ENCODE measurements around the gene FCN1. TPM values are rescaled to one million over a fixed set of nuclear protein-coding genes. Genes with fewer than 3 reads are reported as not detected.

Gene FCN1
- total RNA-seq, 2 donors from 2014 or later: 0.63 to 2.1 TPM

DNA sequence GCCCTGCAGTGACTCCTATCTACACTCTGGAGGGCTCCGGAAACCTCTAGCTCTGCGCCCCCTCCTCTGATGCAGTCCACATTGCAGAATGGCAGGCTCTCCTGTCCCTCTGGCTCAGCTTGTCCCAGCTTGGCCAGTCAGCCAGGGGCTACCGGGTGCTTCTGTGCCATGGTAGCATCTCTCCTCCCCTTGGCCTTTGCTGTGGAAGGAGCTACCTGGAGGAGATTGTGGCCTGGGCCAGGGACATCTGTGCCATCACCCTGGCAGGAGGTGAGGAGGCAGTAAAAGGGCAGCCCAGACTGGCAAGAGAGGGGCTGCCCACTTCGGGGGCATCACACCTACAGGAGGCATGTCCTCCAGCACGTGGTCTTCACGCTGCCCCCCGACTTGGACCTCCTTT, 38.1 kb upstream of the FCN1 start:
- no peak overlapping the region for H3K4me3 ChIP-seq
- no peak overlapping the region for H3K27ac ChIP-seq
- DNase-seq (ENCODE audit: low spot score): no peak
- TF ChIP-seq, protein P1, sequence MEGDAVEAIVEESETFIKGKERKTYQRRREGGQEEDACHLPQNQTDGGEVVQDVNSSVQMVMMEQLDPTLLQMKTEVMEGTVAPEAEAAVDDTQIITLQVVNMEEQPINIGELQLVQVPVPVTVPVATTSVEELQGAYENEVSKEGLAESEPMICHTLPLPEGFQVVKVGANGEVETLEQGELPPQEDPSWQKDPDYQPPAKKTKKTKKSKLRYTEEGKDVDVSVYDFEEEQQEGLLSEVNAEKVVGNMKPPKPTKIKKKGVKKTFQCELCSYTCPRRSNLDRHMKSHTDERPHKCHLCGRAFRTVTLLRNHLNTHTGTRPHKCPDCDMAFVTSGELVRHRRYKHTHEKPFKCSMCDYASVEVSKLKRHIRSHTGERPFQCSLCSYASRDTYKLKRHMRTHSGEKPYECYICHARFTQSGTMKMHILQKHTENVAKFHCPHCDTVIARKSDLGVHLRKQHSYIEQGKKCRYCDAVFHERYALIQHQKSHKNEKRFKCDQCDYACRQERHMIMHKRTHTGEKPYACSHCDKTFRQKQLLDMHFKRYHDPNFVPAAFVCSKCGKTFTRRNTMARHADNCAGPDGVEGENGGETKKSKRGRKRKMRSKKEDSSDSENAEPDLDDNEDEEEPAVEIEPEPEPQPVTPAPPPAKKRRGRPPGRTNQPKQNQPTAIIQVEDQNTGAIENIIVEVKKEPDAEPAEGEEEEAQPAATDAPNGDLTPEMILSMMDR (IDR thresholded peaks at IDR 0.05): no peak
- H3K36me3 ChIP-seq: no peaks in the 10 kb centered on the region
- no peaks in the 10 kb centered on the region for H3K4me1 ChIP-seq
- H3K27me3 ChIP-seq: no peaks in the 10 kb centered on the region
- no peaks in the 10 kb centered on the region for H3K9me3 ChIP-seq

DNA sequence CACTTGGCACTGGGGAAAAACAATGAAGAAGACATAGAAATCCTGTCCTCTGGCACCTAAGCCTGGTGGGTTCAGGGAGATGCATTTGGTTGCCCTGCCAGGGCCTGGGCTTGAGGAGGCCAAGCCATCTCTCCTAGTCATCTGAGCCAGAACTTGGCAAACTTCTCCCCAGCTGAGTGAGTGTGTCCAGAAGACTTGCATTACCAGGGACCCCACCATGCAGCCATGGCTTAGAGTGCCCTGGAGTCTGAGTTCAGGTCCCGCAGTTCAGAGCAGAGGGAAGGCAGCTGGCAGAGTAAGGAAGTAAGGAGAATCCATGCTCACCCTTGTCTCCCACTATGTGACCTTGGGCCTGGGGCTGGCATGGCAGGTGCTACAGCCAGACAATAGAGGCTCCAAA, 37.4 kb upstream of the FCN1 start:
- Histone ChIP-seq H3K36me3 (no peaks in the 10 kb centered on the region), H3K27ac (no peak overlapping the region), H3K4me1 (no peaks in the 10 kb centered on the region), H3K4me3 (no peak overlapping the region), H3K9me3 (no peaks in the 10 kb centered on the region), H3K27me3 (no peaks in the 10 kb centered on the region)
- TF ChIP-seq, protein P1 (IDR thresholded peaks at IDR 0.05): no peak
- no peak for DNase-seq (ENCODE audit: low spot score)

DNA sequence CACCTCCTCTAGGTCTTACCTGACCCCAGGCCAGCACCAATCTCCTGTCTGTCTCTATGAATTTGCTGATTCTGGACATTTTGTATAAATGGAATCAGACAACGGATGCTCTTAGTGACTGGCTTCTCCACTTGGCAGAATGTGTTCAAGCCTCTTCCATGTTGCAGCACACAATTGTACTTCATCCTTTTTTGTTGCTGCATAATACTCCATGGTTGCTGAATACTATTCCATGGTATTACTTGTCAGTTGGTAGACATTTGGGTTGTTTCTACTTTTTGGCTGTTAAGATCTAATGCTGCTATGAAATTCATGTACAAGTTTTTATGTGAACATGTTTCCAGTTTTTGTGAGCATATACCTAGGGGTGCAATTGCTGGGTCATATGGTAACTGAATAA, 34.3 kb upstream of the FCN1 start:
- no peaks in the 10 kb centered on the region for H3K4me1 ChIP-seq
- H3K9me3 ChIP-seq: no peaks in the 10 kb centered on the region
- no peak for DNase-seq (ENCODE audit: low spot score)
- H3K27ac ChIP-seq: no peak overlapping the region
- TF ChIP-seq, protein P1 (IDR thresholded peaks at IDR 0.05): no peak
- H3K4me3 ChIP-seq: no peak overlapping the region
- H3K36me3 ChIP-seq: no peaks in the 10 kb centered on the region
- no peaks in the 10 kb centered on the region for H3K27me3 ChIP-seq

DNA sequence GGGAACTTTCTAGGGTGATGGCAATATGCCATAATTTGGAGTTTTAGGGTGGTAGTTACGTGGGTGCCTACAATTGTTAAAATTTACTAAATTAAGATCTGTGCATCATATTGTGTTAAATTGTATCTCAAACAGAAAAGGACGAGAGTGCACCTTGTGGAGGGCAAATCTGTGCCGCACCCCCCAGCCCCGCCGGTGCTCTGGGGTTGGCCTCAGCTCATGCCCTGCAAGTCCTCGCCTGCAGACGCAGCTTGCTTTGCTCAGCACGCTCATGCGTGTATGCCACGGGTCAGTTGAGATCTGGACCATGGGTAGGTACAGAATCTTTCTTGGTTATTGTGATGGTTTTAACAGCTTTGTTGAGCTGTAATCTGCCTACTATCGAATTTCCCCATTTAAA, 33.7 kb upstream of the FCN1 start:
- Histone ChIP-seq H3K4me1 (no peaks in the 10 kb centered on the region), H3K4me3 (no peak overlapping the region), H3K9me3 (no peaks in the 10 kb centered on the region), H3K27me3 (no peaks in the 10 kb centered on the region), H3K27ac (no peak overlapping the region), H3K36me3 (no peaks in the 10 kb centered on the region)
- no peak for DNase-seq (ENCODE audit: low spot score)
- TF ChIP-seq, protein P1 (IDR thresholded peaks at IDR 0.05): no peak

DNA sequence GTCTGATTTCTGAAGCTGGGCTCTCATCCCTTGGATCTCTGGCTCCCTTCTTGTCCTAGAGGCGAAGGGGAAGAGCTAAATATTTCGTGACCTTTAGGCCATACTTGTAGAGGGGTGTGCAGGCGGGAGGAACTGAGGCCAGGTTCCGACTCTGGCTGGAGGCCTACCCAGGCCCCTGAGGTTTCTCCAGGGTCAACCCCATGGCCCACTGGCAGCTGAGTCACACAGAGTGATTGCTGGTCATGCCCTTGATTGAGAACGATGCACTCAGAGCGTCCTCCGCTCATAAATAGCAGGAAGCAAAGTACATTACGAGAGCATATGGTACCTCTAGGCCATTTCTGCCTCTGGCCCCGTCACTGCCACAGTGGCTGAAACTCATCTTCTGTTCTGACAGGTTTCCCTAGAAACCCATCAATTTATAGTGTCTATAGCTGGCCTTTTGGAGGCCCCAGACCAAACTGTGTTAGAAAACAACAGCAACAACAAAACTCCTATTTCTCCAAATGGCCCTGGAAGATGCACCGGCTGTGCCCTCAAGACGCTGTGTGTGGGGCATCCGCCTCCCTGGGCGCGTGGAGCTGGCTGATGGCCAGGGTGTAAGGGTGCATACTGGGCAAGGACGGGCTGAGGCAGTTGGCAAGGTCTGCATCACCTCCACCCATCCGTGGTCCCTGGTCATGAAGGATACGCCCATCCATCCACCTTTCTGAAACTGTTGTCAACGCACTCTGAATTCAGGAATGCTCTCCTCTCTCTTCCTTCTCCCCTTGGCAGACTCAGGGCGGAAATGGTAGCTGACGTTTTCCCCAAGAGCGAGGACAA, 32.9 kb upstream of the FCN1 start:
- H3K4me3 ChIP-seq: no peak overlapping the region
- TF ChIP-seq, protein P1 (IDR thresholded peaks at IDR 0.05): no peak
- H3K9me3 ChIP-seq: no peaks in the 10 kb centered on the region
- no peak for DNase-seq (ENCODE audit: low spot score)
- H3K27me3 ChIP-seq: no peaks in the 10 kb centered on the region
- no peak overlapping the region for H3K27ac ChIP-seq
- no peaks in the 10 kb centered on the region for H3K36me3 ChIP-seq
- H3K4me1 ChIP-seq: no peaks in the 10 kb centered on the region
